Ovary (tissue), 9 donors: Measurements from ENCODE around the gene CFAP43. TPM values are rescaled to one million over a fixed set of nuclear protein-coding genes. Genes with fewer than 3 reads are reported as not detected.

ENCODE experiments used
- DNase-seq, 5 donors: peaks; one replicate each; pipeline ENCODE4 v3.0.0-alpha.2; 2019 to 2020
- H3K27ac ChIP-seq, 2 donors: fragments of 200-600 bp; one replicate each; pipeline versions ENCODE4 v1.5.1 to v1.8.0; 2019 to 2022
- H3K27me3 ChIP-seq: fragments of 200-600 bp; one replicate; pipeline ENCODE4 v1.8.0; 2022
- H3K36me3 ChIP-seq: fragments of 200-600 bp; sonication (generic); one replicate; pipeline ENCODE4 v1.5.1; 2019
- H3K4me1 ChIP-seq: one replicate; pipeline ENCODE4 v1.8.1; 2013; ENCODE audit warnings: mild to moderate bottlenecking, moderate library complexity; ENCODE audit not compliant: insufficient read depth
- H3K4me3 ChIP-seq: fragments of 200-600 bp; sonication (generic); one replicate; pipeline ENCODE4 v1.5.1; 2017
- H3K9me3 ChIP-seq, 2 donors: fragments of 200-600 bp in 1 of 2; sonication (generic) in 1 of 2; one replicate each; pipeline versions ENCODE4 v1.5.1 to v1.8.1; 2013 to 2019; ENCODE audit warnings: mild to moderate bottlenecking in 1 of 2, moderate library complexity in 1 of 2
- CTCF ChIP-seq, 3 donors: fragments of 450-650 bp in 2 of 3; fragments of 200-600 bp in 1 of 3; IDR thresholded peaks; one replicate each; pipeline versions ENCODE4 v1.5.1 to v1.8.0; 2016 to 2022; ENCODE audit warnings: antibody characterized with exemption in 3 of 3, mild to moderate bottlenecking in 1 of 3
- EP300 ChIP-seq: sonication (generic); formaldehyde crosslinking; IDR thresholded peaks from one replicate; pipeline ENCODE4 v1.6.1; 2017; ENCODE audit warnings: antibody characterized with exemption
- POLR2A ChIP-seq: fragments of 450-650 bp; IDR thresholded peaks from one replicate; pipeline ENCODE4 v1.6.1; 2017; ENCODE audit warnings: antibody characterized with exemption, mild to moderate bottlenecking, moderate library complexity
- WGBS, 3 donors: extraction: QIAGEN DNeasy Blood & Tissue Kit in 1 of 3; methylation state at CpG; one replicate each; pipeline versions ENCODE4 v1.1.5 to v1.1.7; 2013 to 2017; 5-methylcytosine and 5-hydroxymethylcytosine counted together
- intact Hi-C, 4 donors: fragments of 100-400 bp; cut with DNase I; formaldehyde crosslinking; loops; one replicate each; pipeline versions ENCODE4 v1.11.0 to v1.15.1; 2022 to 2023
- polyA plus RNA-seq, 2 donors: library from polyadenylated mRNA; stranded (reverse); fragments of 200-250 nt in 1 of 2; fragments of 350-450 nt in 1 of 2; fragmentation: Illumina TruSeq in 1 of 2; extraction: RNeasy Lipid Tissue Mini Kit (QIAGEN cat#74804) in 1 of 2; gene quantifications; one replicate each; pipeline ENCODE4 v1.2.3, GENCODE V29; 2013 to 2014
- total RNA-seq, 7 donors: library from RNA; depleted of rRNA in 2 of 7; stranded (reverse); fragments of >200 nt in 2 of 7; fragmentation: NEBNext Ultra II Directional in 3 of 7; extraction: Animal tissue kit (Norgen Biotek cat#: 25700) in 3 of 7; gene quantifications; one replicate each; pipeline versions ENCODE4 v1.1.0 to v1.2.4, GENCODE V29; 2016 to 2023
- donor health status: DM: no; HTN: no; CAD: no; lungs with moderate emphysema.
- donor health status: DM: no; HTN: no; CAD: no.
- donor health status: Bipolar disorder and iron deficiency.
- donor health status: DM: yes; HTN: yes; CAD: no.
- donor health status: DM: no; HTN: no; CAD: no.
- donor health status: DM: yes; HTN: yes; CAD: no.

CFAP43 gene
- total and polyA plus RNA-seq, 9 donors, result 1.1 to 58.6 (median 2.6) TPM

GRCh38 chr10:104113376-104113956, 118.7 kb downstream of the CFAP43 start:
- Histone ChIP-seq H3K4me3 (no peak overlapping the region), H3K4me1 (no peaks in the 10 kb centered on the region), H3K27me3 (no peaks in the 10 kb centered on the region), H3K9me3 (no peaks in the 10 kb centered on the region), H3K36me3 (no peaks in the 10 kb centered on the region), H3K27ac (no peak overlapping the region)
- intact Hi-C loops, result no loop called here
- WGBS, 3 donors, result 10 to 30% (median 18%) methylated on average over 1 of the region's 1 CpG
- DNase-seq, result no peak
- no peak for TF ChIP-seq CTCF (IDR thresholded peaks at IDR 0.05)
- TF ChIP-seq POLR2A, result no peak
- no peak for TF ChIP-seq EP300

GRCh38 chr10:104109908-104110662, 122.1 kb downstream of the CFAP43 start:
- no peak overlapping the region for H3K27ac ChIP-seq
- H3K9me3 ChIP-seq, result no peaks in the 10 kb centered on the region
- DNase-seq, result no peak
- H3K4me1 ChIP-seq, result no peaks in the 10 kb centered on the region
- H3K36me3 ChIP-seq, result no peaks in the 10 kb centered on the region
- intact Hi-C loops, result no loop called here
- TF ChIP-seq EP300 (no peak), POLR2A (no peak), CTCF (IDR thresholded peaks at IDR 0.05) (no peak)
- no peak overlapping the region for H3K4me3 ChIP-seq
- no peaks in the 10 kb centered on the region for H3K27me3 ChIP-seq
- WGBS, 3 donors, result 53 to 68% (median 63%) methylated on average over 3 of the region's 3 CpGs

GRCh38 chr10:104104926-104105325, 127.2 kb downstream of the CFAP43 start:
- 90 to 97% (median 95%) methylated on average over 2 of the region's 2 CpGs for WGBS, 3 donors
- H3K27ac ChIP-seq, result no peak overlapping the region
- H3K9me3 ChIP-seq, result no peaks in the 10 kb centered on the region
- TF ChIP-seq POLR2A, result no peak
- DNase-seq, result no peak
- intact Hi-C loops, result no loop called here
- no peaks in the 10 kb centered on the region for H3K27me3 ChIP-seq
- no peaks in the 10 kb centered on the region for H3K4me1 ChIP-seq
- H3K36me3 ChIP-seq, result no peaks in the 10 kb centered on the region
- no peak overlapping the region for H3K4me3 ChIP-seq

- WGBS, 3 donors, result 0 to 32% (median 0%) methylated on average over 1 of the region's 1 CpG
- no peaks in the 10 kb centered on the region for H3K9me3 ChIP-seq
- no peaks in the 10 kb centered on the region for H3K4me1 ChIP-seq
- intact Hi-C loops, result no loop called here
- H3K27ac ChIP-seq, result no peak overlapping the region
- no peaks in the 10 kb centered on the region for H3K27me3 ChIP-seq
- H3K36me3 ChIP-seq, result no peaks in the 10 kb centered on the region
- TF ChIP-seq POLR2A (no peak), EP300 (no peak), CTCF (IDR thresholded peaks at IDR 0.05) (no peak)
- no peak overlapping the region for H3K4me3 ChIP-seq
- no peak for DNase-seq
Observed at GRCh38 chr10:104104418-104104817, 127.7 kb downstream of the CFAP43 start.

GRCh38 chr10:104103956-104104355, 128.2 kb downstream of the CFAP43 start:
- WGBS, 3 donors, result 36 to 55% (median 45%) methylated on average over 1 of the region's 1 CpG
- no peak overlapping the region for H3K27ac ChIP-seq
- no peaks in the 10 kb centered on the region for H3K9me3 ChIP-seq
- no peaks in the 10 kb centered on the region for H3K27me3 ChIP-seq
- H3K36me3 ChIP-seq, result no peaks in the 10 kb centered on the region
- no peaks in the 10 kb centered on the region for H3K4me1 ChIP-seq
- TF ChIP-seq CTCF (IDR thresholded peaks at IDR 0.05) (no peak), POLR2A (no peak), EP300 (no peak)
- intact Hi-C loops, result no loop called here
- no peak overlapping the region for H3K4me3 ChIP-seq
- no peak for DNase-seq
